SKM-1 (cell line): ENCODE results near the gene GNAS-AS1.

ENCODE experiments used
- DNase-seq: peaks from one replicate; lab custom pipeline; 2025; ENCODE audit not compliant: unreplicated experiment; lab: John Stamatoyannopoulos, UW

GNAS-AS1 gene

GRCh38 chr20:58863044-58863790 is 12.5 kb upstream of the GNAS-AS1 start:
- DNase-seq: no peak

GRCh38 chr20:58855506-58856389 is 5.0 kb upstream of the GNAS-AS1 start:
- no peak for DNase-seq

DNA sequence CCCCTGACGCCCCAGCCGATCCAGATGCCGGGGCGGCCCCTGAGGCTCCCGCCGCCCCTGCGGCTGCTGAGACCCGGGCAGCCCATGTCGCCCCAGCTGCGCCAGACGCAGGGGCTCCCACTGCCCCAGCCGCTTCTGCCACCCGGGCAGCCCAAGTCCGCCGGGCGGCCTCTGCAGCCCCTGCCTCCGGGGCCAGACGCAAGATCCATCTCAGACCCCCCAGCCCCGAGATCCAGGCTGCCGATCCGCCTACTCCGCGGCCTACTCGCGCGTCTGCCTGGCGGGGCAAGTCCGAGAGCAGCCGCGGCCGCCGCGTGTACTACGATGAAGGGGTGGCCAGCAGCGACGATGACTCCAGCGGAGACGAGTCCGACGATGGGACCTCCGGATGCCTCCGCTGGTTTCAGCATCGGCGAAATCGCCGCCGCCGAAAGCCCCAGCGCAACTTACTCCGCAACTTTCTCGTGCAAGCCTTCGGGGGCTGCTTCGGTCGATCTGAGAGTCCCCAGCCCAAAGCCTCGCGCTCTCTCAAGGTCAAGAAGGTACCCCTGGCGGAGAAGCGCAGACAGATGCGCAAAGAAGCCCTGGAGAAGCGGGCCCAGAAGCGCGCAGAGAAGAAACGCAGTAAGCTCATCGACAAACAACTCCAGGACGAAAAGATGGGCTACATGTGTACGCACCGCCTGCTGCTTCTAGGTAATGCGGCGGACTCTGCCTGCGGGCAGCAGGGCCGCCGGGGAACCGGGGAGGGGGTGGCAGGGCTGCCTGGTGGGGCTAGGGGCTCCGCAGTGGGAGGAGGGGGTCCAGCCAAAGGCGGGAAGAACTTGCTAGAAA is 4.2 kb upstream of the GNAS-AS1 start:
- DNase-seq: no peak

GRCh38 chr20:58853976-58854637 is 3.4 kb upstream of the GNAS-AS1 start:
- DNase-seq: no peak

DNA sequence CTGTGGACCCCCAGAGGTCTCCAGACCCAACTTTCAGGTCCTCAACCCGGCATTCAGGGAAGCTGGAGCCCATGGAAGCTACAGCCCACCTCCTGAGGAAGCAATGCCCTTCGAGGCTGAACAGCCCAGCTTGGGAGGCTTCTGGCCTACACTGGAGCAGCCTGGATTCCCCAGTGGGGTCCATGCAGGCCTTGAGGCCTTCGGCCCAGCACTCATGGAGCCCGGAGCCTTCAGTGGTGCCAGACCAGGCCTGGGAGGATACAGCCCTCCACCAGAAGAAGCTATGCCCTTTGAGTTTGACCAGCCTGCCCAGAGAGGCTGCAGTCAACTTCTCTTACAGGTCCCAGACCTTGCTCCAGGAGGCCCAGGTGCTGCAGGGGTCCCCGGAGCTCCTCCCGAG is 2.8 kb upstream of the GNAS-AS1 start:
- DNase-seq: no peak

DNA sequence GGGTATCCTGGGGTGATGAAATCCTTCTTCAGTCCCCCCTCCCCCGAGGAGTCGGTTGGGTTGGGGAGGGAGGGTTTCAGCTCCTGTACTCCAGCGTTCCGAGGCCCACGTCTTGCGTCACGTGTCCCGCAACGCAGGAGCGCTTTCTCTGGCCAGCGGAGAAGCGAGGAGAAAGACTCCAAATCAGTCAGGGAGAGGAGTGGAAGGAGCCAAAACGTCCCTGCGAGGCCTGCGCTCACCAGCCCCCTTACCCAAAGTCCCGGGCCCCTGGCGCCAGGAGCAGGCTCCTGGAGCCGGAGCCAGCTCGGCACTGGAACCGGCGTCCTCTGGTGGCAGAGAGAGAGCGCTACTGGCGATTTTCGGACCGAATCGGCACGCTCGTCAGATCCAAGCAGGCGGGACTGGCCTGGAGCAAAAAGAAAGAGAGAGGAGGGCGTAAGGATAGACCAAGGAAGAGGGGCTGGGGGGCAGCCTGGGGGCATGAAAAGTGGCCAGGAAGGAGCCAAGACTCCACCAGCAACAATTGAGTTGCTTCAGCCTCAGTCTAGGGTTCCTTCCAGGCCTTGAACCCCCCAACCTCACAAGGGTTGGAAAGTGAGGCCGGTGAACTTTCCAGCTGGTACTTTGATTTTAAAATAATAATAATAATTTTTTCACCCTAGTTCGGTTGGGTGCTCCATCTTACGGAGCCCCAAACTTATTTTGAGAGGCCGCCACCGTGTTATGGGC is 2.0 kb upstream of the GNAS-AS1 start, which contains the start of gene GNAS:
Gene GNAS (plus strand): TSS at position 174 of the 729 bp plus-strand sequence.
- no peak for DNase-seq

DNA sequence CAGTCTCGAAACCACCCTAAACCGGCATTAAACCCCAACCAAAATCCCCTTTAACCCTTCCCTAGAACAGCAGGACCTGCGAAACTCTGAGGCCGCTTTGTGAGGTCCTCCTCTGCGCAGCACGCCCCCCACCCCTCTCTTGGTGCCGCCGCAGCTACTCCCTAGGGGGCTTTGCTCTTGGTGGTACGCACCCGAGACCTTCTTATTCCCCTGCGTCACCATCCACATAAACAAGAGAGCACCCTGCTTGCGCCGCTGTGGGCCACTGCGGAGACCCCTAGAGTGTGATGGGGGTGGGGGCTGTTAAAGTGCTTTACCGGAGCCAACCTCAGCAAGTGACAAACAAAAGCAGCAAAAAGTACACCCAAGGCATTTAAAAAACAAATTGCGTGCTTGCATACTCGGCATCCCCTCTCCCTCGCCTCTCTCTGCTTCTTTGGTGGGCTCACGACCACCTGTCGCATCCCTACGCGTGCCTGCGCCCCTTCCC is 1.3 kb upstream of the GNAS-AS1 start:
- no peak for DNase-seq

GRCh38 chr20:58851221-58851968 is 693 bp upstream of the GNAS-AS1 start:
- DNase-seq: no peak

GRCh38 chr20:58847463-58847862 is 3.2 kb downstream of the GNAS-AS1 start:
- DNase-seq: no peak

- DNase-seq: no peak
These were observed 5.0 kb downstream of the GNAS-AS1 start for GRCh38 chr20:58845706-58846105.

GRCh38 chr20:58843128-58843556 is 7.6 kb downstream of the GNAS-AS1 start:
- no peak for DNase-seq

DNA sequence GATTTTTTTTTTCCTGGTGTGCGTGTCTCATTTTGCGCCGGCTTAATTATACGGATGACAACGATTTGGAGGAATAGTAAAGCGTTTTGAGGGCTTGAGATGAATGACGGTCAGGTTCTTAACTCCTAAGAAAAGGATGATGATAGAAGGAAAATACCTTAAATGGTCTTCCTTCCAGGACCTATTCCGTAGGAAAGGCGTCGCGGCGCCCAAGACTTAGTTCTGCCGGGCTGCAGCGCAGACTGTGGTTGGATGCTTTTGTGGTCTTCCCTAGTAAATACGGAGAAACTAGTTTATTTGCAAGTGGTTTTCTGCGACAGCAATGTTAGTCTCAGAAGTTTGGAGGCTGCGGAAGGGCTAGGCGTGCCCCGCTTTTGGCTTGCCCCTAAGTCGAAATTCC is 8.4 kb downstream of the GNAS-AS1 start:
- no peak for DNase-seq

DNA sequence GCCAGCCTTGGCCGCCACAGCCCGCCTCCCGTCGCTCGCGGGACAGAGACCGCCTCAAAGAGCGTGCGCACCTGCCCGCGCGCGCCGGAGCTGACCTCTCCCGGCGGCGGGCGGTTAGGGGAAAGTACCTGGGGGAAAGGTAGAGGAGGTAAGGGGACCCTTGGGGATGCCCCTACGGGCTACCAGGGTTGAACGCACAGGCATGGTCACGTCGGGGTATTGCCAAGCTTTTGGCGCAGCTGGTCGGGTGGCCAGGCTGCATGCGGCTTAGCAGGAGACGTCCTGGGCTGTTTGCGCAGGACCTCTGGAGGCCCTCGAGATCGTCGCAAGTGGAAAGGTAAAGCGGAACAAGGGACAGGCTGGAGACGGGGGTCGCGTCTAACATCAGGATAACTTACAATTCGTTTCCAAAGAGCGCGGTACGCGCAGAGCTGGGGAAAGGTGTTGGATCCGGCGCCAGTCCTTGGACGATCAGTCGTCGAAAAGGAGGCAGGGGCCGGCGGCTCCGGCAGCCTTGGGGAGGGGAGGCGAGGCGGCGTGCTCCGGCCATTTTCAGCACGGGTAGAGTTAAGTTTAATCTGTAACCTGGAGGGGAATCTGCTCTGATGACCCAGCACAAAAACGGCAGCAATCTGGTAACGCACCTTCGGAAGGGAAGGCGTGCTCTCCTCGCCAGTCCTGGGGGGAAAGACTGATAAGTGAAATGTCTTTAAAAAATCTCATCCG is 9.0 kb downstream of the GNAS-AS1 start:
- DNase-seq: no peak

DNA sequence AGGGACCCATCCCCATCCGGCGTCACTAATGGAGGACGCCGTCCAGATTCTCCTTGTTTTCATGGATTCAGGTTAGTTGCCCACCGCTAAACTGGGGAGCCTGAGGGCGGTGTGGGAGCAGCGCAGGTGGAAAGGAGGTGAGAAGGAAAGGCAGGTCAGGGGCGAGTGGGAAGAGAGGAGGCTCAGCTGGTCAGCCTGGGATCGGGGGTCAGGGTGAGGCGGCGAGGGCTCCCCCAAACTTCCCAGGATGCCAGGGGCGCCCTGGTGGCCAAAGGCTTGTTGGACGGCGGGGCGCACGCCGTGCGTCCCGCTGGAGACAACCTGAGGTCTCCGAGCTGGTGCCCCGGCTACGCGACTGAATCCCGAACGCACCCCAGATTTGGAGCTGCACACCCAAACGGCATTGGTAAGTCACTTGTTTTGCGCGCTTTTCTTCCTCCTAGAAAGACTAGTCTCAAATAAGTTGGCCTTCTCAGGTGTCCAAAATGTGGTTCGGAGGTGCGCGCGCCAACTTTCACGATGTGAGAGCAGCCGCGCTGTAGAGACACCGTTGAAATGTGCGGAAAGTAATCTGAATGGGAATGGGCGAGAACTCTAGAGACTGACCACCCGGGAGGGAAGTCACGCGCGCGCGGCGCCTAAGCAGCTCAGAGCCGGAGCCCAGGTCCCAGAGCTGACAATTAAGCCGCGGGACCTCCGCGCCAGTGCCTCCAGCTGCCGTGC is 9.7 kb downstream of the GNAS-AS1 start:
- no peak for DNase-seq

DNA sequence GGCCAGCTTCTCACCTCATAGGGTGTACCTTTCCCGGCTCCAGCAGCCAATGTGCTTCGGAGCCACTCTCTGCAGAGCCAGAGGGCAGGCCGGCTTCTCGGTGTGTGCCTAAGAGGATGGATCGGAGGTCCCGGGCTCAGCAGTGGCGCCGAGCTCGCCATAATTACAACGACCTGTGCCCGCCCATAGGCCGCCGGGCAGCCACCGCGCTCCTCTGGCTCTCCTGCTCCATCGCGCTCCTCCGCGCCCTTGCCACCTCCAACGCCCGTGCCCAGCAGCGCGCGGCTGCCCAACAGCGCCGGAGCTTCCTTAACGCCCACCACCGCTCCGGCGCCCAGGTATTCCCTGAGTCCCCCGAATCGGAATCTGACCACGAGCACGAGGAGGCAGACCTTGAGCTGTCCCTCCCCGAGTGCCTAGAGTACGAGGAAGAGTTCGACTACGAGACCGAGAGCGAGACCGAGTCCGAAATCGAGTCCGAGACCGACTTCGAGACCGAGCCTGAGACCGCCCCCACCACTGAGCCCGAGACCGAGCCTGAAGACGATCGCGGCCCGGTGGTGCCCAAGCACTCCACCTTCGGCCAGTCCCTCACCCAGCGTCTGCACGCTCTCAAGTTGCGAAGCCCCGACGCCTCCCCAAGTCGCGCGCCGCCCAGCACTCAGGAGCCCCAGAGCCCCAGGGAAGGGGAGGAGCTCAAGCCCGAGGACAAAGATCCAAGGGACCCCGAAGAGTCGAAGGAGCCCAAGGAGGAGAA is 10.5 kb downstream of the GNAS-AS1 start:
- no peak for DNase-seq

- no peak for DNase-seq
These were observed 11.2 kb downstream of the GNAS-AS1 start for GRCh38 chr20:58839474-58839874.

DNA sequence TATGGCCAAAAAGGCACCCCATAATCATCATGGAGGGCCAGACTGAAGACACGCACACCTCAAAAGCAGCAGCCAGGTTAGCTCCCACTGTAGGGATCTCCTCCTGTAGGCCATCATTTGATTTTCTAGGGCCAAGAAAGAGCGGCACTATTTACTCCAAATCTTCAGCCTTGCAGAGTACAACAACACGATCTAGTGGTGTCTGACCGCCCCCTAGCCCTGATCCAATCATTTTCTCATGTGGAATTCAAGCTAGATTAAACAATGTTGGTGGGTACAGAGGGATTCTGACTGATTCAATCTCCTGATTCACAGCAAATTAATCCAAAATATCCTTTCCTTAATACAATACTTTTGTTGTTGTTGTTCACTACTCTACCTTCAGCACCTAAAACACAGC is 12.5 kb downstream of the GNAS-AS1 start:
- DNase-seq: no peak
